Mesendoderm (in vitro differentiated cells): ENCODE data around the gene SMYD4.

Experiments
- DNase-seq: peaks from one replicate; pipeline ENCODE4 v3.0.0; 2013
- H2AK5ac ChIP-seq: 2 replicates; pipeline ENCODE4 v1.6.1; 2013; ENCODE audit warnings: low read length, inconsistent platforms
- H2BK120ac ChIP-seq: 2 replicates; pipeline ENCODE4 v1.6.1; 2013; ENCODE audit warnings: low read depth, mild to moderate bottlenecking, low read length, moderate library complexity, mixed read lengths
- H2BK15ac ChIP-seq: replicated peaks from 2 replicates; pipeline ENCODE4 v1.6.1; 2013; ENCODE audit warnings: low read depth, mild to moderate bottlenecking, moderate library complexity
- H2BK5ac ChIP-seq: 2 replicates; pipeline ENCODE4 v1.6.1; 2013; ENCODE audit warnings: low read length, inconsistent platforms
- H3K18ac ChIP-seq: 2 replicates; pipeline ENCODE4 v1.6.1; 2013; ENCODE audit warnings: mild to moderate bottlenecking, low read length, mixed read lengths
- H3K23ac ChIP-seq: one replicate; pipeline ENCODE4 v1.6.1; 2013; ENCODE audit warnings: low read length
- H3K27ac ChIP-seq: 2 replicates; pipeline ENCODE4 v1.5.1; 2013; ENCODE audit warnings: low read depth, mild to moderate bottlenecking, inconsistent platforms, low read length, moderate library complexity
- H3K27me3 ChIP-seq: 2 replicates; pipeline ENCODE4 v1.6.1; 2013; ENCODE audit warnings: low read length, control low read depth, mild to moderate bottlenecking, inconsistent platforms; ENCODE audit not compliant: insufficient read depth, poor library complexity
- H3K36me3 ChIP-seq: 2 replicates; pipeline ENCODE4 v1.6.1; 2013; ENCODE audit warnings: low read length, inconsistent platforms; ENCODE audit not compliant: control insufficient read depth, insufficient read depth
- H3K4ac ChIP-seq: one replicate; pipeline ENCODE4 v1.6.1; 2013; ENCODE audit warnings: low read depth, mild to moderate bottlenecking, low read length, moderate library complexity
- H3K4me1 ChIP-seq: 2 replicates; pipeline ENCODE4 v1.6.1; 2013; ENCODE audit warnings: low read depth, low read length, inconsistent platforms; ENCODE audit not compliant: control insufficient read depth
- H3K4me2 ChIP-seq: 2 replicates; pipeline ENCODE4 v1.6.1; 2013; ENCODE audit warnings: low read length
- H3K4me3 ChIP-seq: 2 replicates; pipeline ENCODE4 v1.5.1; 2013; ENCODE audit warnings: mild to moderate bottlenecking, low read length
- H3K56ac ChIP-seq: one replicate; pipeline ENCODE4 v1.6.1; 2013; ENCODE audit warnings: low read length
- H3K79me1 ChIP-seq: 2 replicates; pipeline ENCODE4 v1.6.1; 2013; ENCODE audit warnings: low read length, inconsistent platforms
- H3K79me2 ChIP-seq: 2 replicates; pipeline ENCODE4 v1.6.1; 2013; ENCODE audit warnings: mild to moderate bottlenecking, low read length; ENCODE audit not compliant: control insufficient read depth, insufficient read depth
- H3K9ac ChIP-seq: 2 replicates; pipeline ENCODE4 v1.6.1; 2013; ENCODE audit warnings: low read length, inconsistent platforms
- H4K5ac ChIP-seq: one replicate; pipeline ENCODE4 v1.6.1; 2013; ENCODE audit warnings: low read length
- H4K8ac ChIP-seq: one replicate; pipeline ENCODE4 v1.6.1; 2013; ENCODE audit warnings: low read depth, mild to moderate bottlenecking, control low read depth, low read length, moderate library complexity
- WGBS: extraction: QIAGEN DNeasy Blood & Tissue Kit; methylation state at CpG from one replicate; pipeline ENCODE4 v1.1.7; 2013; ENCODE audit warnings: low lambda C conversion rate, missing lambda C conversion rate; ENCODE audit not compliant: insufficient coverage; ENCODE audit errors: extremely low coverage; 5-methylcytosine and 5-hydroxymethylcytosine counted together

The SMYD4 gene

GRCh38 chr17:1735834-1736347, 93.8 kb downstream of the SMYD4 start:
- Histone ChIP-seq H3K9ac (no peak overlapping the region), H4K8ac (no peak overlapping the region), H3K4me1 (no peaks in the 10 kb centered on the region), H3K27me3 (no peaks in the 10 kb centered on the region), H2BK120ac (no peak overlapping the region), H3K36me3 (peaks cover 1% of the 10 kb centered on the region), H3K56ac (no peak overlapping the region), H3K18ac (no peak overlapping the region), H2BK15ac (no peak overlapping the region), H3K4me3 (no peak overlapping the region), H3K79me1 (no peaks in the 10 kb centered on the region), H3K79me2 (no peaks in the 10 kb centered on the region), H4K5ac (no peak overlapping the region), H2AK5ac (no peak overlapping the region), H3K4ac (no peak overlapping the region), H3K23ac (no peak overlapping the region), H3K4me2 (no peak overlapping the region), H3K27ac (no peak overlapping the region), H2BK5ac (no peak overlapping the region)
- no CpG with 5 or more reads among the region's 17 CpGs for WGBS
- no peak for DNase-seq

DNA sequence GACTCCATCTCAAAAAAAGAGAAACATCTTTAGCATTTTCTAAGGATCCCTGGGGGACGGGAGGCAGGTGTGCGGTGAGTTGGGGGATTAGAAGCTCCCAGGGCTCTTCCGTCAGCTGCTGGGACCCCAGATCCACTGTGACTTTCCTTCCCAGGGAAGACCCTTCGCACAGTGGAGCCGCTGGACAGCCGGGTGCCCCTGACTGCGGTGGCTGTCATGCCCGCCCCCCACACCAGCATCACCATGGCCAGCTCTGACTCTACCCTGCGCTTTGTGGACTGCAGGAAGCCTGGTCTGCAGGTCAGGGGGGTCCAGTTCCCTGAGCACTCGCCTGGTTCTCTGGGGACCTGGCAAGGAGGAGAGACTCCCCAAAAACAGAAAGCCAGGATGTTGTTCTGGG, 94.3 kb downstream of the SMYD4 start:
- WGBS = no CpG with 5 or more reads among the region's 10 CpGs
- H3K27ac ChIP-seq = no peak overlapping the region
- DNase-seq = no peak
- H3K18ac ChIP-seq = no peak overlapping the region
- H2BK120ac ChIP-seq = no peak overlapping the region
- no peak overlapping the region for H3K4me3 ChIP-seq
- H2BK5ac ChIP-seq = no peak overlapping the region
- H4K8ac ChIP-seq = no peak overlapping the region
- no peaks in the 10 kb centered on the region for H3K79me2 ChIP-seq
- no peak overlapping the region for H3K4me2 ChIP-seq
- no peaks in the 10 kb centered on the region for H3K4me1 ChIP-seq
- H3K79me1 ChIP-seq = no peaks in the 10 kb centered on the region
- H2BK15ac ChIP-seq = no peak overlapping the region
- H3K4ac ChIP-seq = no peak overlapping the region
- peaks cover 1% of the 10 kb centered on the region for H3K36me3 ChIP-seq
- H4K5ac ChIP-seq = no peak overlapping the region
- no peak overlapping the region for H2AK5ac ChIP-seq
- H3K9ac ChIP-seq = no peak overlapping the region
- H3K27me3 ChIP-seq = no peaks in the 10 kb centered on the region
- H3K56ac ChIP-seq = no peak overlapping the region
- H3K23ac ChIP-seq = no peak overlapping the region

- no peak overlapping the region for H2BK120ac ChIP-seq
- H3K56ac ChIP-seq = no peak overlapping the region
- H3K79me1 ChIP-seq = no peaks in the 10 kb centered on the region
- H3K4ac ChIP-seq = no peak overlapping the region
- no peak overlapping the region for H2AK5ac ChIP-seq
- no peaks in the 10 kb centered on the region for H3K4me1 ChIP-seq
- H3K23ac ChIP-seq = no peak overlapping the region
- DNase-seq = no peak
- no peak overlapping the region for H2BK15ac ChIP-seq
- no peak overlapping the region for H4K5ac ChIP-seq
- H3K27me3 ChIP-seq = no peaks in the 10 kb centered on the region
- H3K4me2 ChIP-seq = no peak overlapping the region
- no peak overlapping the region for H3K9ac ChIP-seq
- no peak overlapping the region for H2BK5ac ChIP-seq
- H3K4me3 ChIP-seq = no peak overlapping the region
- H3K36me3 ChIP-seq = peaks cover 1% of the 10 kb centered on the region
- no peak overlapping the region for H3K27ac ChIP-seq
- WGBS = no CpG with 5 or more reads among the region's 38 CpGs
- no peak overlapping the region for H4K8ac ChIP-seq
- H3K18ac ChIP-seq = no peak overlapping the region
- H3K79me2 ChIP-seq = no peaks in the 10 kb centered on the region
Measured at GRCh38 chr17:1733759-1734158, 95.9 kb downstream of the SMYD4 start.

DNA sequence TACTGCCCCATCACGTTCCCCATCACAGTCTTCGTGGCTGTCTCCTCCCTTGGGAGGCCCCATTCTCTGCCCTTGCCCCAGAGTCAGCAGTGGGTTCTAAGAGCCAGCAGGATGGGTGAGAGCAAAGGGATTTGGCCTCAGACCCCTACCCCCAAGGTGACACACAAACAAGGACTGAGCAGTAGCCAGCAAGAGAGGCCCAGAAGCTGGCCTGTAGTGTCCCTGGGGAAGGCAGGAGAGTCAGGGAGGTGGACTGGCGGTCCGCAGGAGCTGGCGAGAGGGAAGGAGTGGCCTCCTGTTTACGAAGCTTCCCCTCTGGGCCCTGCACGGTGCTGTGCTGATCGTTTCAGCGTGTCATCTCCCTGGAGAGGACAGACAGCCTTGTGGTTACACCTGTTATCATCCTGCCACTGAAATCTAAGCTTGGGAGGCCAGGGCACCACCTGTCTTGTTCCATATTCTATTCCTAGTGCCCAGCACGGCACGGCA, 96.8 kb downstream of the SMYD4 start:
- H3K4me1 ChIP-seq = no peaks in the 10 kb centered on the region
- H3K27me3 ChIP-seq = no peaks in the 10 kb centered on the region
- no peak overlapping the region for H2BK5ac ChIP-seq
- no peaks in the 10 kb centered on the region for H3K79me1 ChIP-seq
- no peak overlapping the region for H3K4ac ChIP-seq
- H4K8ac ChIP-seq = no peak overlapping the region
- no peak overlapping the region for H3K23ac ChIP-seq
- no peak overlapping the region for H2BK120ac ChIP-seq
- no peak overlapping the region for H3K18ac ChIP-seq
- H3K36me3 ChIP-seq = peaks cover 1% of the 10 kb centered on the region
- no CpG with 5 or more reads among the region's 11 CpGs for WGBS
- no peaks in the 10 kb centered on the region for H3K79me2 ChIP-seq
- no peak overlapping the region for H4K5ac ChIP-seq
- no peak overlapping the region for H3K4me2 ChIP-seq
- H3K4me3 ChIP-seq = no peak overlapping the region
- DNase-seq = no peak
- no peak overlapping the region for H2BK15ac ChIP-seq
- H3K27ac ChIP-seq = no peak overlapping the region
- H3K56ac ChIP-seq = no peak overlapping the region
- no peak overlapping the region for H3K9ac ChIP-seq
- no peak overlapping the region for H2AK5ac ChIP-seq

DNA sequence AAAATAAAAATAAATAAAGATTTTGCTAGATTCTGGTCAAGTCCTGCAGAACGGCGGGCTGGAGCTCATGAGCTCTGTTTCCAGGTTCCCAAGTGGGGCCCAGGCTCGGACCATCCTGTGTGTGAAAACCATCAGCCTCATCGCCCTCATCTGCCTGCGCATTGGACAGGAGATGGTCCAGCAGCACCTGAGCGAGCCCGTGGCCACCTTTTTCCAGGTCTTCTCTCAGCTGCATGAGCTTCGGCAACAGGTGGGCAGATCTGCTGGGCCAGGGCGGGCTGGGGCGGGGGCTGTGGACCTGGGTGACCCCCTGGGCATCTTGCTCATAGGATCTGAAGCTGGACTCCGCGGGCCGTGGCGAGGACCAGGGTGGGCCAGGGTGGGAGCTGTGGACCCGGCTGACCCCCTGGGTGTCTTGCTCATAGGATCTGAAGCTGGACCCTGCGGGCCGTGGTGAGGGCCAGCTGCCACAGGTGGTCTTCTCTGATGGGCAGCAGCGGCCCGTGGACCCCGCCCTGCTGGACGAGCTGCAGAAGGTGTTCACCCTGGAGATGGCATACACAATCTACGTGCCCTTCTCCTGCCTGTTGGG, 97.4 kb downstream of the SMYD4 start:
- H3K23ac ChIP-seq = no peak overlapping the region
- no peak overlapping the region for H4K8ac ChIP-seq
- H3K4ac ChIP-seq = no peak overlapping the region
- DNase-seq = no peak
- H3K27me3 ChIP-seq = no peaks in the 10 kb centered on the region
- no peak overlapping the region for H4K5ac ChIP-seq
- H3K9ac ChIP-seq = no peak overlapping the region
- no peak overlapping the region for H3K18ac ChIP-seq
- no peak overlapping the region for H2AK5ac ChIP-seq
- no peaks in the 10 kb centered on the region for H3K79me1 ChIP-seq
- H3K56ac ChIP-seq = no peak overlapping the region
- H3K27ac ChIP-seq = no peak overlapping the region
- H3K4me3 ChIP-seq = no peak overlapping the region
- no peak overlapping the region for H3K4me2 ChIP-seq
- no peaks in the 10 kb centered on the region for H3K79me2 ChIP-seq
- peaks cover 1% of the 10 kb centered on the region for H3K36me3 ChIP-seq
- no peak overlapping the region for H2BK15ac ChIP-seq
- no CpG with 5 or more reads among the region's 22 CpGs for WGBS
- H2BK5ac ChIP-seq = no peak overlapping the region
- no peaks in the 10 kb centered on the region for H3K4me1 ChIP-seq
- H2BK120ac ChIP-seq = no peak overlapping the region

DNA sequence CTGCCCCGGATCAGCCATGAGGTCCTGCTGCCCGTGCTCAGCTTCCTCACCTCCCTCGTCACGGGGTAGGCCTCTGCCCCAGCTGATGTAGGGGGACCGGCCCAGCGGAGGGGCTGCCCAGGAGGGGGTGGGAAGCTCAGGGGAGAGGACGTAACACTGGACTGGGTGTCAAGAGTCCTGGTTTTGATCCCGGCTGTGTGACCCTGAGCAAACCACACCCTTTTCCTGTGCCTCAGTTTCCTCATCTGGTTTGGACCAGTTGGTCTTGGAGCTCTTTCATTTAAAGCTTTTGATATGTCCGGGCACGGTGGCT, 98.6 kb downstream of the SMYD4 start:
- H3K9ac ChIP-seq = no peak overlapping the region
- no peak overlapping the region for H2BK15ac ChIP-seq
- no peak overlapping the region for H2BK120ac ChIP-seq
- H3K36me3 ChIP-seq = no peaks in the 10 kb centered on the region
- no peak overlapping the region for H3K18ac ChIP-seq
- no CpG with 5 or more reads among the region's 10 CpGs for WGBS
- no peak overlapping the region for H3K27ac ChIP-seq
- no peak for DNase-seq
- H3K23ac ChIP-seq = no peak overlapping the region
- no peak overlapping the region for H4K5ac ChIP-seq
- no peak overlapping the region for H2AK5ac ChIP-seq
- no peak overlapping the region for H2BK5ac ChIP-seq
- H4K8ac ChIP-seq = no peak overlapping the region
- no peaks in the 10 kb centered on the region for H3K4me1 ChIP-seq
- no peak overlapping the region for H3K4me3 ChIP-seq
- H3K79me1 ChIP-seq = no peaks in the 10 kb centered on the region
- no peaks in the 10 kb centered on the region for H3K27me3 ChIP-seq
- no peaks in the 10 kb centered on the region for H3K79me2 ChIP-seq
- no peak overlapping the region for H3K4me2 ChIP-seq
- no peak overlapping the region for H3K4ac ChIP-seq
- no peak overlapping the region for H3K56ac ChIP-seq
